Measurements from ENCODE around the gene HIPK1. TPM values are rescaled to one million over a fixed set of nuclear protein-coding genes. Genes with fewer than 3 reads are reported as not detected.
A peak's percentile ranks its signal among the peaks of the same experiment; 100 is the strongest.

The HIPK1 gene
- total RNA-seq, 1 experiment from 2014 or later: 41.5 TPM

GRCh38 chr1:113930499-113931161 is 1.5 kb downstream of the HIPK1 start:
- ChIA-PET POLR2A (interaction anchor here (0.5 to 0.7 kb wide), 4 partner anchors 25 to 248 kb away, joined by 3 to 5 read pairs (median 4); partner anchors contain the start of gene PHTF1), CTCF (interaction anchor here (0.6 kb wide), 1 partner anchor 33 kb away, joined by 12 read pairs; no protein-coding TSS in a partner anchor)
- ATAC-seq (no peak; the same call in 1 of the 2 replicates), DNase-seq (ENCODE audit: low read depth, low spot score) (no peak)
- H3K9me3 ChIP-seq (ENCODE audit: control insufficient read depth, insufficient read depth, low read depth, low read length): no peaks in the 10 kb centered on the region
- no TSS peak for BruUV-seq (replicated peaks)
- peaks cover 3% of the 10 kb centered on the region; the same call in 1 of the 2 replicates for H3K36me3 ChIP-seq (ENCODE audit: control insufficient read depth, insufficient read depth, low read length)
- TF ChIP-seq TCF7L2 (IDR thresholded peaks at IDR 0.05; ENCODE audit: low read depth, low read length): no peak
- H3K4me3 ChIP-seq (ENCODE audit: low read depth in 2 of 2, low read length in 2 of 2): peak overlapping the region; percentile 72 to 85
- H3K27me3 ChIP-seq (ENCODE audit: control insufficient read depth, insufficient read depth, low read length): no peaks in the 10 kb centered on the region
- peak overlapping the region; percentile 71 for H3K27ac ChIP-seq (ENCODE audit: low read length)
- in situ Hi-C loops (cut with HindIII; ENCODE audit: low pct_unique_long_range_greater_than_20kb, low sequenced_read_pairs): no loop called here
- intact Hi-C loops (cut with micrococcal nuclease; ENCODE audit: unreplicated experiment): loop anchor here (2.0 kb wide), 1 partner anchor 26 kb away; the partner anchor contains the start of genes AP4B1 and DCLRE1B
- peaks cover 15% of the 10 kb centered on the region for H3K4me1 ChIP-seq (ENCODE audit: control insufficient read depth, insufficient read depth, low read length)

GRCh38 chr1:113931451-113931851 is 2.3 kb downstream of the HIPK1 start:
- intact Hi-C loops (cut with micrococcal nuclease; ENCODE audit: unreplicated experiment): loop anchor here (2.0 kb wide), 1 partner anchor 27 kb away; the partner anchor contains the start of genes AP4B1 and DCLRE1B
- Histone ChIP-seq H3K4me3 (ENCODE audit: low read depth in 2 of 2, low read length in 2 of 2) (peak overlapping the region in 1 of 2 experiments; percentile 85; a peak in 1 of 4 replicates), H3K27me3 (ENCODE audit: control insufficient read depth, insufficient read depth, low read length) (no peaks in the 10 kb centered on the region), H3K27ac (ENCODE audit: low read length) (no peak overlapping the region), H3K36me3 (ENCODE audit: control insufficient read depth, insufficient read depth, low read length) (peaks cover 3% of the 10 kb centered on the region; the same call in 1 of the 2 replicates), H3K4me1 (ENCODE audit: control insufficient read depth, insufficient read depth, low read length) (peaks cover 15% of the 10 kb centered on the region), H3K9me3 (ENCODE audit: control insufficient read depth, insufficient read depth, low read depth, low read length) (no peaks in the 10 kb centered on the region)
- ChIA-PET POLR2A (interaction anchor here (0.5 to 0.7 kb wide), 2 partner anchors 173 to 513 kb away, joined by 4 to 11 read pairs; no protein-coding TSS in a partner anchor), CTCF (no interaction called here)
- ATAC-seq (no peak), DNase-seq (ENCODE audit: low read depth, low spot score) (no peak)
- BruUV-seq (replicated peaks): no TSS peak
- in situ Hi-C loops (cut with HindIII; ENCODE audit: low pct_unique_long_range_greater_than_20kb, low sequenced_read_pairs): no loop called here
- no peak for TF ChIP-seq POLR2AphosphoS5 (IDR thresholded peaks at IDR 0.05; ENCODE audit: low read depth, low read length)
- no peak for TF ChIP-seq TCF7L2 (IDR thresholded peaks at IDR 0.05; ENCODE audit: low read depth, low read length)
- TF ChIP-seq REST (IDR thresholded peaks at IDR 0.05; ENCODE audit: insufficient read depth in 1 of 2, low read depth in 2 of 2, low read length in 1 of 2): no peak
- no peak for TF ChIP-seq CTCF (IDR thresholded peaks at IDR 0.05)
- TF ChIP-seq SIN3A (IDR thresholded peaks at IDR 0.05; ENCODE audit: borderline replicate concordance, insufficient read depth, low read depth, low read length): no peak

- no peak for TF ChIP-seq SIN3A (IDR thresholded peaks at IDR 0.05; ENCODE audit: borderline replicate concordance, insufficient read depth, low read depth, low read length)
- no peak for TF ChIP-seq TCF7L2 (IDR thresholded peaks at IDR 0.05; ENCODE audit: low read depth, low read length)
- TF ChIP-seq POLR2AphosphoS5 (IDR thresholded peaks at IDR 0.05; ENCODE audit: low read depth, low read length): no peak
- TF ChIP-seq REST (IDR thresholded peaks at IDR 0.05; ENCODE audit: insufficient read depth in 1 of 2, low read depth in 2 of 2, low read length in 1 of 2): no peak
- Histone ChIP-seq H3K4me3 (ENCODE audit: low read depth in 2 of 2, low read length in 2 of 2) (no peak overlapping the region), H3K27me3 (ENCODE audit: control insufficient read depth, insufficient read depth, low read length) (no peaks in the 10 kb centered on the region), H3K27ac (ENCODE audit: low read length) (no peak overlapping the region), H3K36me3 (ENCODE audit: control insufficient read depth, insufficient read depth, low read length) (peaks cover 3% of the 10 kb centered on the region; the same call in 1 of the 2 replicates), H3K4me1 (ENCODE audit: control insufficient read depth, insufficient read depth, low read length) (peaks cover 10% of the 10 kb centered on the region), H3K9me3 (ENCODE audit: control insufficient read depth, insufficient read depth, low read depth, low read length) (no peaks in the 10 kb centered on the region)
- DNase-seq (ENCODE audit: low read depth, low spot score) (no peak), ATAC-seq (no peak)
- no TSS peak for BruUV-seq (replicated peaks)
- CTCF ChIA-PET: no interaction called here
- in situ Hi-C loops (cut with HindIII; ENCODE audit: low pct_unique_long_range_greater_than_20kb, low sequenced_read_pairs): no loop called here
- POLR2A ChIA-PET: interaction anchor here (0.6 kb wide), 1 partner anchor 72 kb away, joined by 3 read pairs; no protein-coding TSS in a partner anchor
- intact Hi-C loops (cut with micrococcal nuclease; ENCODE audit: unreplicated experiment): no loop called here
These were observed 4.9 kb downstream of the HIPK1 start for GRCh38 chr1:113934006-113934405.

Data from Panc1 (cell line).